ENCODE results near the gene OR2H1.

Gene OR2H1

DNA sequence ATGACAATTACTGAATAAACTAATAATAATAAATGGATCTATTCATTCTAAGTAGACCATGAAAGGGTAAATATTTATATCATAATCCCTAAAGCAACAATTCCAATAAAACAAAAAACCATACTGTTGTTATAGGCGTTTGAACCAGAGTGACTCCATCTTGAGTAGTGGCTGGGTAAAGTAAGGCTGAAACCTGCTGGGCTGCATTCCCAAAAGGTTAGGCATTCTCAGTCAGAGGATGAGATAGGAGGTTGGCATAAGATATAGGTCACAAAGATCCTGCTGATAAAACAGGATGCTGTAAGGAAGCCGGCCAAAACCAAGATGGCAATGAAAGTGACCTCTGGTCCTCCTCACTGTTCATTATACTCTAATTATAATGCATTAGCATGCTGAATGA, 8.3 kb downstream of the OR2H1 start:
- no peak overlapping the region for H3K4me3 ChIP-seq (ENCODE audit: low read length)
- no peak for TF ChIP-seq ZNF274 (IDR thresholded peaks at IDR 0.05; ENCODE audit: low read depth, low read length)

DNA sequence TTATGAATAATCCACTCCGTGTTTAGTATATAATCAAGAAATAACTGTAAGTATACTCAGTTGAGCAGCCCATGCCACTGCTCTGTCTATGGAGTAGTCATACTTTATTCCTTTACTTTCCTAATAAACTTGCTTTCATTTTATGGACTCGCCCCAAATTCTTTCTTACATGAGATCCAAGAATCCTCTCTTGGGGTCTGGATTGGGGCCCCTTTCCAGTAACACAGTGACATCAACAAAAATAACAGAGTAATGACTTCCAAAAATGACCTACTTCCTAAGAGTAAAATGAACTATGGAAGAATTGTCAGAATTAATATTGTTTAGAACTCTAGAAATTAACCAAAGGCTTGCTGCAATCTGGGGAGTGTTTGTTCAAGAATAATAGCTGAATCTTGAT, 8.8 kb downstream of the OR2H1 start:
- TF ChIP-seq ZNF274 (IDR thresholded peaks at IDR 0.05; ENCODE audit: low read depth, low read length) = no peak

DNA sequence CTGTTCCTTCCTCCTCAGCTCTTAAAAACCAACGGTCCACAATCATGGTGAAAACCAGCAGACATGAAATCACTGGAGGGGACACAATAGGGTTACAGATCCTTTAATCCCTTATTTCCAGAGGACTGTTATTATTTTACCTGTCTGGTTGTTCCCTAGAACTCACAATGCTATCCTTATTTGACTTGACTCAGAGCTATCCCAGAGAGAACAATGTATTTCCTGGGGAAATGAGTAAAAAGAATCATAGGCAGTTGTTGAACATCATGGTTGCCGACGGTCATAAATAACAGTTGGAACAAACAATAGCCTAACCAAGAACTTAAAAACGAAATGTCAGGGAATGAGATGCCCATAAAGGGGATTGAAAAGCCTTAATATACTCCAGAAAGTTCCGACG, 9.3 kb downstream of the OR2H1 start:
- H3K4me3 ChIP-seq (ENCODE audit: low read length) = no peak overlapping the region
- TF ChIP-seq ZNF274 (IDR thresholded peaks at IDR 0.05; ENCODE audit: low read depth, low read length) = no peak

More for the DNA sequence above, 8.8 kb downstream of the OR2H1 start:
- no peak overlapping the region for H3K4me3 ChIP-seq (ENCODE audit: low read length)

DNA sequence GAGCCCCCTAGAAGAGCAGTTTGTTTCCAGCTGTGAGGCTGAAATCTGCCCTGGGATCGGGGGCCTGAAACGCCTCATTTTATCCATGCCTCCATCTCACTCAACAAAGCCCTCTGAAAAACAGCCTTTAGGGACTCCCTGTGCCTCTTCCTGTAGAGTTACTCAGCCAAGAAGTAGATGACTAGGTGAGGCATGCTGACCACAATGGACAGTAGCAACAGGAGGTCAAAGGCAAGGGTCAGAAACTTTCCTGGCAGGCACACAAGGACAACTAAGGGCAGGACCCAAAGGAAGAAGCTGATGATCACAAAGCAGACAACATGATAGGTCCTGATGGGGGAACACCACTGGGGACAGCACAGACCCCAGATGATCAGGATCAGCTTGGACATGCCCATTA, 18.0 kb downstream of the OR2H1 start:
- TF ChIP-seq ZNF274 (IDR thresholded peaks at IDR 0.05; ENCODE audit: low read depth, low read length) = no peak
- H3K4me3 ChIP-seq (ENCODE audit: low read length) = no peak overlapping the region

DNA sequence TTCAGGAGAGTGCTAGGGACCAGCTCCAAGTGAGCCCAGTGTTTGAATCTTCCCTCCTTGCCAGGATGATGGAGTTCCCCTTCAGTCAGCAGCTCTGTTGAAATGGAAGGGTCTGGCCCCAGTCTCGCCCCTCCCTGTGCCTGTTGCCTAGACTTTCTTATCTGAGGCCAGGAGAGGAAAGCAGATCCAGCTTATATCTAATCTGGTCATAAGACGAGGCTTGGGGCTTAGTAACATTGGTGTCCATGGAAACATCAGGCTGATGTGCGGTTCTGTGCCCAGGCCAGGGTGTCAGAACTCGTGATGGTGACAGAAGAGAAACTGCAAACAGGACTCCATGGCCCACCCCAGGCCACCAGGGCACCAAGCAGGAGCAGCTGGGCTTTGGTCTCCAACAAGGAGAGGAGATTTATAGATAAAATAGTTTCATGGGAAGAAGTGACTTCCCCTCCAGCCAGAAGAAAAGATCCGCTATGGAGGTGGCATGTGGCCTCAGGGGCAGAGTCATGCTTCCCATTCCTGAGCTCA, 21.0 kb downstream of the OR2H1 start:
- H3K4me3 ChIP-seq (ENCODE audit: low read length) = no peak overlapping the region
- no peak for TF ChIP-seq ZNF274 (IDR thresholded peaks at IDR 0.05; ENCODE audit: low read depth, low read length)

DNA sequence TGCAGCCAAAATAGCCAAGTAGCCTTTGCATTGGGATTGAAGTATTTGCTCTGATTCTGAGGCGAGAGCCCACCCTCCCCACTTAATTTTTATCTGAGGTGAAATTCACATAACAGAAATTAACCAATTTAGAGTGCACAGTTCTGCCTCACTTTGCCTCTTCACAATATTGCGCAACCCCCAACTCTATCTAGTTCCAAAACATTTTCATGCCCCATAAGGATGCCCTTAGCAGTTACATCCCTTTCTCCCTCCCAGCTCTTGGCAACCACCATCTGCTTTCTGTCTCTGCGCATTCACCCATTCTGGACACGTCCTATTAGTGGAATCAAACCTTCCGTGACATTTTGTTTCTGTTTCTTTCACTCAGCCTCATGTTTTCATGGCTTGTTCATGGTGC, 21.8 kb downstream of the OR2H1 start:
- no peak for TF ChIP-seq ZNF274 (IDR thresholded peaks at IDR 0.05; ENCODE audit: low read depth, low read length)
- no peak overlapping the region for H3K4me3 ChIP-seq (ENCODE audit: low read length)

DNA sequence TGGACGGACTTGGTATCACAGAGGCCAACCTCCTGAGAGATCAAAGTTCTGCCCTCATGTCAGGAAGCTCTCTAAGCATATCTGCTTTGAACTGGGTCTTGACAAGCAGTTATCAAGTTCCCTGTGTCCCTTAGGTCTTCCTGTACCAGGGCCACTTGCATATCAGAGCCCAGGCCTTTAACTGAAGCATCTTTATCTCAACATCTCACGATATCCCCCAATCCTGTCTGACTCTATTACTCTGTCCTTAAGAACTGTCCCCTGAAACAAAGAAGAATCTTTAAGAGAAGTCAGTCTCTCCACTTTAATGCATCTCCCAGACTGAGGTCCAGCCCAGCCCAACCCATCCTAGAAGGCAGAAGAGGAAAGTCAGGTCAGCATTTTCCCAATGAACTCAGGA, 22.6 kb downstream of the OR2H1 start:
- no peak for TF ChIP-seq ZNF274 (IDR thresholded peaks at IDR 0.05; ENCODE audit: low read depth, low read length)
- no peak overlapping the region for H3K4me3 ChIP-seq (ENCODE audit: low read length)

DNA sequence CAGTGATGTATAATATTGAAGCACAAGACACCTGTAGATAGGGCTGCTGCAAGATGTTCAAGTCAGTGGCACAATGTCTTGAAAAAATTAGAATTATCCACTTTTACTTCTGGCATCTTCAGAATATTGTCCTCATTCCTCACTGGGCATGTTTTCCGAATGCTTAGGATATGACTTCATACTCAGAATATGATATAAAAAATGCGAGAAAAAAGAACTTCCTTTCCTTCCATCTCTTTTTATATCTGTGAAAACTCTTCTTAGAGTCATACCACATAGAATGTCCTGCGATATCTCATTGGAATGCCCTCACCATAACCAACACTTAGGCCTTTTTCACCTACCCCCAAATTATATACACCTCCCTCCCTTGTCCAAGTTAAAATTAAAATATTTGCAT, 26.2 kb downstream of the OR2H1 start:
- no peak overlapping the region for H3K4me3 ChIP-seq (ENCODE audit: low read length)
- TF ChIP-seq ZNF274 (IDR thresholded peaks at IDR 0.05; ENCODE audit: low read depth, low read length) = no peak

DNA sequence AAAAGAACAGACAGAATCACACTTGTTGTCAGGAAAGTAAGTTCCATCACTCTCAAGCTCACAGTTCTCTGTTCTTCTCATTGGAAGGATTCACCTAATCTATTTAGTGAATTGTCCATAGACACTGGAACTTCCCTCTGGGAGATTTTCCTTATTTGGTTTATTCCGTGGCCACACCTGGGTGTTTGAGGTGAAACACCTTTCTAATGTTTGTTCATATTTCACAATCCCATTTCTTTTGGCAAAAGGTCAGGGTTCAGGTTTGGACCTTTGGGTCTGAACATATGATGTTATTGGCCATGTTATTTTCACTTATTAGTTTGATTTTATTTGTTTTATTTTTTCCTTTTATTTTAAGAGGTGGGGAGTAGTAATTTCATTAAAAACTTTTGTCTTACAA, 26.8 kb downstream of the OR2H1 start:
- no peak overlapping the region for H3K4me3 ChIP-seq (ENCODE audit: low read length)
- TF ChIP-seq ZNF274 (IDR thresholded peaks at IDR 0.05; ENCODE audit: low read depth, low read length) = no peak

DNA sequence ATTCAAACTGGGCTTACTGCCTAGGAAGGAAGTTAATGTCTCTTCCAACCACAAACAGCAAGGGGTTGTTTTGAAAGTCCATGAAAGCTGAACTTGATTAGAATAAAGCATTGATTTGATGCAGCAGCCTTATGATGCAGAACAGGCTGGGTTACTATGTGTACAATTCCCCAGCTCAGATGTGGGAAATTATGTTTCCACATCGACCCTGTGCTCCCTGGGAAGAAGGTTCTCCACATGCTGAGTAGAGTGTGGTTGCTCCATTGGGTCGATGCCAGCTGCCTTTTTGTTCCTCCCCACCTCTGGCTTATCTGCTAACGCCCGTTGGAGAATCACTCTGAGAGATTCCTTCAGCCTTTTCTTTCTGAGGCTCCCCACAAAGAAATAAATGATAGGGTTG, 29.6 kb downstream of the OR2H1 start:
- no peak for TF ChIP-seq ZNF274 (IDR thresholded peaks at IDR 0.05; ENCODE audit: low read depth, low read length)
- no peak overlapping the region for H3K4me3 ChIP-seq (ENCODE audit: low read length)

DNA sequence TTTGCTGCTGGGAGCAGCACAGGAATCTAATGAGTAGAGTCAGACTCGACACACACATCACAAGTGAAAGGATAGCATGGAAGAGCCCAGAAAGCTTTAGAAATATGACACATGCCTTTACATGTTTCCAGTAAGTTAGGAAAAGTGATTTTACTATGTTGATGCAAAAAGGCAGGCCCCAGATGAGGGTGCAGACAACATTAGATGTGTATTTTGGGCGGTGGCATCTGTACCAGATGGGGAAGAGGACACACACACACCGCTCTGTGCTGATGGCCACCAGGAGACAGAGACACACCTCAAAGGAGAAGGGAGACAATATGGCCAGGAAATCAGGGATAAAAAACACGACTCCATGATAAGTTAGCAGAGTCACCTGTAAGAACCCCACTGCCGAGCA, 30.2 kb downstream of the OR2H1 start:
- H3K4me3 ChIP-seq (ENCODE audit: low read length) = no peak overlapping the region
- TF ChIP-seq ZNF274 (IDR thresholded peaks at IDR 0.05; ENCODE audit: low read depth, low read length) = no peak

DNA sequence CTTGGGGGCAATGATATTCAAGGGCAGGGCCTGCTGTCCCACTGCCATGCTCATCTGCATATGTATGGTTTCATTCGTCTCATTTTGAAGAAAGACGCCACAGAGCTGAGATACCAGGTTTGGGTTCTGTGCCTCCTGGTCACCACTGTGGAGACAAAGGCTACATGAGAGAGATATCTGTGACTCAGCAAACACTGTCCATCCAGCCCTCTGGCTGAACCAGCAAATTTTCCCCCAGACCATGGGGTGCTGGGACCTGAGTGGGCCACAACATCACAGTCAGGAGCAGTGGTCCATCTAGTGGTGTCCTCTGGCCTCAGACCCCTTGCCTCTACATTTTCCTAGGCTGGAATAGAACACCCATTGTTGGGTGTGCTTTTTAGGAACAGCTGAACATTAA, 30.7 kb downstream of the OR2H1 start, which contains the start of gene MAS1L:
TSS of gene MAS1L (minus strand) at position 297 of the 400 bp plus-strand sequence. CDS start at position 243, 54 bp downstream.
- H3K4me3 ChIP-seq (ENCODE audit: low read length) = no peak within 1 kb of the TSS

DNA sequence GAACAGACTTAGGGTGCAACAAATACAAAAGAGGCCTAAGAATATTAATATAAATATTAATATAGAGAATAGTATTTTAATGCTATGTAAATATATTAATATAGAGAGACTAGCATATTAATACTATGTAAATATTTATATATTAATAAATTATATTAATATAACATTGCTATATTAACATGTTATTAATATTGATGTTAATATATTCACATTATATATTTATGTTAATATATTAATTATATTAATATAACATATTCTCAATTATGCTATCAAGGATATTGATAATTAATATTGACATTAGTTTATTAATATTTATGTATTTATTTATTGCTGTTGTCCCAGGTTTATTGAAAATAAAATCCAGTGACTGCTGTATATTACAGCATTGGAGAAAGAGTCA, 31.9 kb downstream of the OR2H1 start:
- no peak overlapping the region for H3K4me3 ChIP-seq (ENCODE audit: low read length)
- no peak for TF ChIP-seq ZNF274 (IDR thresholded peaks at IDR 0.05; ENCODE audit: low read depth, low read length)

More for the DNA sequence above, 30.7 kb downstream of the OR2H1 start, which contains the start of gene MAS1L:
- no peak for TF ChIP-seq ZNF274 (IDR thresholded peaks at IDR 0.05; ENCODE audit: low read depth, low read length)

DNA sequence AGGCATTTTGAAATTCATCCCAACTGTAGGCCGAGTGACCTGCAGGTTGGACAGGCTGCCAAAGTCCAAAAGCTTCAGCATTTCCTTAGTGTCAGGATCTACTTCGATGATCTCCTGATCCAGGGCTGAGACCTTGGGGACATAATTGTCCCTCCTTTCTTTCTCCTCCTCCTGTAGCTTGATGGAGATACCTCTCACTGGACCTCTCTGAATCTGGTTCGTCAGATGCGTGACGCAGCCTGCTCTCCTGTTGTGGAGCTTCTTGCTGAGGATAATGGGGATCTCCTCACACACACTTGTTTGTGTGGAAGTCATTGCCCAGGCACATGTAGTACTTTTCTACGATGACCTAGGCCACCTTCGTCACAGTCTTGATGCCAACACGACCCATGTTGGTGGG, 32.3 kb downstream of the OR2H1 start:
- no peak for TF ChIP-seq ZNF274 (IDR thresholded peaks at IDR 0.05; ENCODE audit: low read depth, low read length)
- H3K4me3 ChIP-seq (ENCODE audit: low read length) = no peak overlapping the region

DNA sequence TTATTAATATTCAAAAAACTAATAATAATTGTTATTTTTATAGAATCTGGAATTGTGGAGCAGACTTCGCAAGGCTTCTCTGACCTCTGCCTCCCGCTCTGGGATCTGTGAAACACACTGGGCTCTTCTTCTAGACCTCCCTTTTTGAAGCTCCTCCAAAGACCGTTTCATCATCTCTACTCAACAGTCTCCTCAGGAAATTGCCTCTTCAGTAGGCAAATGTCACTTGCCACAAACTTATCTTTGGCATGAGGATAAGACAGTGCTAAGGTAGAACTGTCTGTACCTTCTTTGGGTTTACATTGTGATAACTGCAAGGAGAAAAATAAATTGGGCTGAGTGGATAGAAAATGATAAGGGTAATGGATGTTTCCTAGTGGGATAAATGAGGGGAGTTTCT, 33.1 kb downstream of the OR2H1 start:
- no peak for TF ChIP-seq ZNF274 (IDR thresholded peaks at IDR 0.05; ENCODE audit: low read depth, low read length)
- no peak overlapping the region for H3K4me3 ChIP-seq (ENCODE audit: low read length)

DNA sequence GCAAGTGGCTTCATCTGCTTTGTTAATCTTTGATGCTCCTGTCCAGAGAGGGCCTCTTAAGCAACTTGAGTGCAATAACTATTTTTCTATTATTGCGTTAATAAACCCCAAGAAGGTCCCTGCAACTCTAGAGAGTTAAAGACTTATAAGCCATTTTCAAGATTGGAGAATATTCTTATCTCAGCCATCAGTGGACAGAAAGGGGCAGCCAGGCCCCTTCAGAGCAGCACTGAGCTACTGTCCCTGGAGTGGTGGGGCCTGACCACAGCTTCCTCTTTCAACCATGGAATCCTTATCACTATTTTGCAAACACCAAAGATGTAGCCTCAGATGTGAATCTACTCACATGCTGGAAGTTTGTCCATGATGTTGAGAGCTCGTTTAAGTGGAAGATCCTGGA, 33.6 kb downstream of the OR2H1 start:
- TF ChIP-seq ZNF274 (IDR thresholded peaks at IDR 0.05; ENCODE audit: low read depth, low read length) = no peak
- H3K4me3 ChIP-seq (ENCODE audit: low read length) = no peak overlapping the region
